WTC11 (cell line): Measurements from ENCODE around the gene C1QTNF9B.

Experiments
- ATF2 ChIP-seq: sonication (generic); formaldehyde crosslinking; IDR thresholded peaks from 2 replicates; pipeline ENCODE4 v1.8.1; 2022; ENCODE audit warnings: low read depth, missing genetic modification reagents, borderline replicate concordance
- ATF3 ChIP-seq: sonication (generic); formaldehyde crosslinking; conservative IDR thresholded peaks from 2 replicates; pipeline ENCODE4 v1.8.1; 2022; ENCODE audit warnings: mild to moderate bottlenecking, missing genetic modification reagents
- CDX4 ChIP-seq: fragments of 250-450 bp; sonication (Bioruptor Pico); IDR thresholded peaks from 2 replicates; pipeline ENCODE4 v1.9.0; 2021; ENCODE audit warnings: moderate library complexity, mild to moderate bottlenecking, inconsistent platforms, borderline replicate concordance
- CREB1 ChIP-seq: sonication (generic); formaldehyde crosslinking; IDR thresholded peaks from 2 replicates; pipeline ENCODE4 v1.8.0; 2023; ENCODE audit warnings: mild to moderate bottlenecking, missing genetic modification reagents
- CTCF ChIP-seq: fragments of 200-600 bp; IDR thresholded peaks from 2 replicates; pipeline ENCODE4 v1.8.0; 2022; ENCODE audit warnings: antibody characterized with exemption
- E2F5 ChIP-seq: sonication (generic); formaldehyde crosslinking; IDR thresholded peaks from 2 replicates; pipeline ENCODE4 v1.8.1; 2022; ENCODE audit warnings: mild to moderate bottlenecking, moderate library complexity, missing genetic modification reagents
- GRHL2 ChIP-seq: fragments of 250-450 bp; sonication (Bioruptor Pico); IDR thresholded peaks from 2 replicates; pipeline ENCODE4 v1.8.0; 2022; ENCODE audit warnings: mild to moderate bottlenecking, moderate library complexity; ENCODE audit not compliant: insufficient replicate concordance, severe bottlenecking
- MAX ChIP-seq: sonication (generic); formaldehyde crosslinking; IDR thresholded peaks from 2 replicates; pipeline ENCODE4 v1.8.0; 2022; ENCODE audit warnings: mild to moderate bottlenecking, missing genetic modification reagents
- MLX ChIP-seq: sonication (generic); formaldehyde crosslinking; IDR thresholded peaks from 2 replicates; pipeline ENCODE4 v1.8.1; 2023; ENCODE audit warnings: mild to moderate bottlenecking, missing genetic modification reagents, moderate library complexity
- RELA ChIP-seq: sonication (generic); formaldehyde crosslinking; IDR thresholded peaks from 2 replicates; pipeline ENCODE4 v1.8.1; 2022; ENCODE audit warnings: missing genetic modification reagents, mild to moderate bottlenecking, borderline replicate concordance
- SMAD4 ChIP-seq: sonication (generic); formaldehyde crosslinking; IDR thresholded peaks from 2 replicates; pipeline ENCODE4 v1.8.0; 2022; ENCODE audit warnings: mild to moderate bottlenecking, missing genetic modification reagents
- USF2 ChIP-seq: sonication (generic); formaldehyde crosslinking; IDR thresholded peaks from 2 replicates; pipeline ENCODE4 v1.8.1; 2023; ENCODE audit warnings: mild to moderate bottlenecking, missing genetic modification reagents, moderate library complexity
- ZNF281 ChIP-seq: sonication (generic); formaldehyde crosslinking; IDR thresholded peaks from 2 replicates; pipeline ENCODE4 v1.8.0; 2023; ENCODE audit warnings: mild to moderate bottlenecking, missing genetic modification reagents

- TF ChIP-seq MAX (CRISPR knock-in tag) = no peak
- no peak for TF ChIP-seq MLX (CRISPR knock-in tag)
- no peak for TF ChIP-seq GRHL2 (CRISPR knock-in tag)
- no peak for TF ChIP-seq SMAD4
- TF ChIP-seq CTCF = no peak
- no peak for TF ChIP-seq ATF2 (CRISPR knock-in tag)
- no peak for TF ChIP-seq ZNF281 (CRISPR knock-in tag)
- TF ChIP-seq USF2 (CRISPR knock-in tag) = no peak
- TF ChIP-seq CREB1 (CRISPR knock-in tag) = no peak
- no peak for TF ChIP-seq CDX4
- no peak for TF ChIP-seq RELA (CRISPR knock-in tag)
- TF ChIP-seq ATF3 (CRISPR knock-in tag) = no peak
- TF ChIP-seq E2F5 (CRISPR knock-in tag) = no peak
Measured at GRCh38 chr13:23909606-23910005, 12.3 kb upstream of the C1QTNF9B start.
